Measurements from ENCODE around the gene NACC2.

Gene NACC2

DNA sequence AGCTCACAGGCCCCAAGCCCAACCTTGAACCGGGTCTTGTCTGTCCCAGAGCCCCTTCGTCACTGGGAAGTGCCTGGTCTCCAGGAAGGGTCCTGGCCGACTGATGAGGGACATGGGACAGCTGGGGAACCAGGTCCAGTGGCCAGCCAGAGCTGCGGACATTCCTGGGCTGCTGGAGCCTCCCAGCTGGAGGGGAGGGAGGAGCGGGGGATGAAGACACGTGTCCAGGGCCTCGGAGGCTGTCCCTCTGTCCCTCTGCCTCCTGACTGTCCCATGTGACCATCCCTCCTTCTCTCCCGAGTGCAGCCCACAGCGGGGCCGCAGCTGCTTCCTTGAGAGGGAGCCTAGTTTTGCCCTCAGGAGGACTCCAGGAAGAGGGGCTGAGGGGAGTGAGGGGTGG lies 92.2 kb downstream of the NACC2 start:
- TF ChIP-seq, protein P1, sequence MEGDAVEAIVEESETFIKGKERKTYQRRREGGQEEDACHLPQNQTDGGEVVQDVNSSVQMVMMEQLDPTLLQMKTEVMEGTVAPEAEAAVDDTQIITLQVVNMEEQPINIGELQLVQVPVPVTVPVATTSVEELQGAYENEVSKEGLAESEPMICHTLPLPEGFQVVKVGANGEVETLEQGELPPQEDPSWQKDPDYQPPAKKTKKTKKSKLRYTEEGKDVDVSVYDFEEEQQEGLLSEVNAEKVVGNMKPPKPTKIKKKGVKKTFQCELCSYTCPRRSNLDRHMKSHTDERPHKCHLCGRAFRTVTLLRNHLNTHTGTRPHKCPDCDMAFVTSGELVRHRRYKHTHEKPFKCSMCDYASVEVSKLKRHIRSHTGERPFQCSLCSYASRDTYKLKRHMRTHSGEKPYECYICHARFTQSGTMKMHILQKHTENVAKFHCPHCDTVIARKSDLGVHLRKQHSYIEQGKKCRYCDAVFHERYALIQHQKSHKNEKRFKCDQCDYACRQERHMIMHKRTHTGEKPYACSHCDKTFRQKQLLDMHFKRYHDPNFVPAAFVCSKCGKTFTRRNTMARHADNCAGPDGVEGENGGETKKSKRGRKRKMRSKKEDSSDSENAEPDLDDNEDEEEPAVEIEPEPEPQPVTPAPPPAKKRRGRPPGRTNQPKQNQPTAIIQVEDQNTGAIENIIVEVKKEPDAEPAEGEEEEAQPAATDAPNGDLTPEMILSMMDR (IDR thresholded peaks at IDR 0.05) = no peak
- intact Hi-C loops (cut with DNase I; ENCODE audit: low total_unique reads) = no loop called here
- H3K9me3 ChIP-seq = no peaks in the 10 kb centered on the region
- no peak for DNase-seq
- peaks cover 0 to 12% (median 0%) of the 10 kb centered on the region in 3 donors for H3K36me3 ChIP-seq
- peaks cover 0 to 18% (median 12%) of the 10 kb centered on the region in 4 donors for H3K4me1 ChIP-seq
- no peaks in the 10 kb centered on the region for H3K27me3 ChIP-seq
- H3K4me3 ChIP-seq = no peak overlapping the region
- no peak overlapping the region for H3K27ac ChIP-seq

DNA sequence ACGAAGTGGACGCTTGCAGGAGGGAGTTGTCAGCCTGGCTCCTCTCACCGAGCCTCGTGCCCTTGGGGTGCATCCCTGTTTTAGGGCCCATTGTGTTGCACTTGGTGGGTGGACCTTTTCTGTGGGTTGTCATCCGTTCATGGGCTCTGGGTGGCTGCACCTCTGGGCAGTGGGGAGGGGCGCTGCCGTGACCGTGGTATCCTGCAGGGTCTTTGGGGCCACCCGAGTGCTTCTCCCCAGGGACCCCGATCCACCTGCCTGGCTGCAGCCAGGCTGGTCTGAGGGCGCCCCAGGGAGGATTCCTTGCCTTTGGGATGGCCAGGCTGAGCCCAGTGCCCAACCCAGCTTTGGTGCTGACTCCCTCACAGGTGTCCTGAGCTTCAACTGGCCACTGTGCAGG lies 92.9 kb downstream of the NACC2 start:
- H3K36me3 ChIP-seq = peaks cover 0 to 8% (median 0%) of the 10 kb centered on the region in 3 donors
- H3K9me3 ChIP-seq = no peaks in the 10 kb centered on the region
- TF ChIP-seq, protein P1 (IDR thresholded peaks at IDR 0.05) = no peak
- no peak overlapping the region for H3K4me3 ChIP-seq
- H3K4me1 ChIP-seq = peaks cover 0 to 18% (median 12%) of the 10 kb centered on the region in 4 donors
- intact Hi-C loops (cut with DNase I; ENCODE audit: low total_unique reads) = no loop called here
- no peak for DNase-seq
- H3K27ac ChIP-seq = no peak overlapping the region
- H3K27me3 ChIP-seq = no peaks in the 10 kb centered on the region

DNA sequence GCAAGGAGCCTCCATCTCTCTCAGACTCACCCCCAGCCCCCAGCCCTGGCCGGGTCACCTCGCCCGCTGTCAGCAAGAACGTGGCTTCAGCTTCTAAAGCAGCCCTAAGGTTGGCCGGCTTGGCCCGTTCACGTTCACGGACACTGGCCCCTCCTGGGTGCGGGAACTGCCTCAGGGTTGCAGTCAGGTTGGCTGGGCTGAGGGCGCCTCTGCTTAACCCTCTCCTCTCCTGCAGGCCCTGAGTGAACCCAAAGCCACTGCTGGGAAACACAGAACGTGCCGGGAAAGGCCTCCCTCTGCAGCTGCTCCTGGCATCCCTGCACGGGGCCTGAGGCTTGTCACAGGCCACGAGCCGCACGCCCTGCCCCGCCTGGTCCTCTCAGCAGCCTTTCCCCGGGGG lies 93.9 kb downstream of the NACC2 start:
- H3K27ac ChIP-seq = no peak overlapping the region
- H3K4me3 ChIP-seq = no peak overlapping the region
- no peaks in the 10 kb centered on the region for H3K9me3 ChIP-seq
- no peaks in the 10 kb centered on the region for H3K27me3 ChIP-seq
- peaks cover 0 to 18% (median 12%) of the 10 kb centered on the region in 4 donors for H3K4me1 ChIP-seq
- TF ChIP-seq, protein P1 (IDR thresholded peaks at IDR 0.05) = no peak
- intact Hi-C loops (cut with DNase I; ENCODE audit: low total_unique reads) = no loop called here
- H3K36me3 ChIP-seq = peaks cover 0 to 8% (median 0%) of the 10 kb centered on the region in 3 donors
- DNase-seq = no peak

DNA sequence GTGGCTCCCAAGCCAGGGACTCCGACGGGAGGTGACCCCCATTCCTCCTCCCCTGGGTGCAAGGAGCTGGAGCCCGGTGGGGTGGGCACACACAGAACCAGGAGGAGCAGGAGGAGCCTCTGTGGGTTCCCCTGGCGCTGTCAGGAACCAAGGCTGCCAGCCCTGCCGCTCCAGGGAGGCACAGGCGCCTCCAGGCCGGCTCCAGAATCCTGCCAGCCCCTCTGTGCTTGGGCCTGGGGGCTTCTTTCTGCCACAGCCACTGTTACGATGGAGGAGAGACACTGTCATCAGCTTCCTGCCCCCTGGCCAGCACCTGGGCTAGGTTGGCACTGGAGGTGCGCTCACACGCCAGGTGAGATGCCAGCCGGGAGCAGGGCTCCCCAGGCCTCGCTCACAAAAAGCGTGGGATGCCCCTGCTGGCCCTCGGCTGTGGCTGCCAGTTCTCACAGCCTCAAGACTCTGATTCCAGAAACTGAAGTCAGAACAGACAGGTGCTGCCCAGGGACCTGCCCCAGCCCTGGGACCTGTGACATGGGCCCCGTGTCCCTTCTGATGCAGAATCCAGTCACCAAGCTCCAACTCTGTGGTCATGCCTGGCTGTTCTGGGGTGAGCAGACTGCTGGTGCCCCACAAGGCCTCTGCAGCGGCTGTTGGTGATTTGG lies 96.5 kb downstream of the NACC2 start:
- Histone ChIP-seq H3K9me3 (no peaks in the 10 kb centered on the region), H3K27ac (no peak overlapping the region), H3K4me1 (peaks cover 0 to 8% (median 6%) of the 10 kb centered on the region in 4 donors), H3K27me3 (no peaks in the 10 kb centered on the region), H3K36me3 (no peaks in the 10 kb centered on the region), H3K4me3 (no peak overlapping the region)
- TF ChIP-seq, protein P1 (IDR thresholded peaks at IDR 0.05) = no peak
- no peak for DNase-seq
- intact Hi-C loops (cut with DNase I; ENCODE audit: low total_unique reads) = no loop called here

DNA sequence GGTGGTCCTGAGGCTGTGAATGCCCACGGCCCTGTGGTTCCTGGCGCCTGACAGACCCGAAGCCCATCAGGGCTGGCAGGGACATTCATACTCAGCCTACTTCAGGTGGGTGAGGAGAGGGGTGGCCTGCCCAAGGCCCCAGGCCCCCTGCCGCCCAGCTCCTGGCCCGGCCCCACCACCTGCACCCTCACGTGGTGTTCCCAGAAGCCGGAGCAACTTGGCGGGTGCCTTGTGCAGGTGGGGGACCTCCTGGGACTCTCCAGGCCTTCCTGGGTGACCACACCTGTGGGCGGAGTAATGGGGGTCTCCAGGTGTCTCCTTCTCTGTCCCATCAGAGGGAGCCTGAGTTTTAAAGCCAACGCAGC lies 97.1 kb downstream of the NACC2 start:
- DNase-seq = no peak
- TF ChIP-seq, protein P1 (IDR thresholded peaks at IDR 0.05) = no peak
- intact Hi-C loops (cut with DNase I; ENCODE audit: low total_unique reads) = no loop called here
- H3K4me3 ChIP-seq = no peak overlapping the region
- H3K27ac ChIP-seq = no peak overlapping the region
- H3K36me3 ChIP-seq = no peaks in the 10 kb centered on the region
- no peaks in the 10 kb centered on the region for H3K9me3 ChIP-seq
- no peaks in the 10 kb centered on the region for H3K27me3 ChIP-seq
- peaks cover 0 to 6% (median 5%) of the 10 kb centered on the region in 4 donors for H3K4me1 ChIP-seq

All from tibial artery (tissue), 4 donors.